K562 (cell line): Measurements from ENCODE around the gene SEC31A. TPM values are rescaled to one million over a fixed set of nuclear protein-coding genes. Genes with fewer than 3 reads are reported as not detected.

Experiments used
- AFF1 ChIP-seq, 2 experiments: fragments of 450-650 bp; IDR thresholded peaks; 2 replicates each; pipeline ENCODE4 v1.6.1; 2018; ENCODE audit warnings: mild to moderate bottlenecking in 2 of 2, low read depth in 1 of 2; ENCODE audit not compliant: partially characterized antibody in 2 of 2
- CHD1 ChIP-seq: fragments of 200-600 bp; sonication (generic); IDR thresholded peaks from one replicate; pipeline ENCODE4 v1.6.1; 2012; ENCODE audit warnings: mild to moderate bottlenecking, moderate library complexity, low read length, inconsistent platforms
- CTCF ChIP-seq, 3 experiments: IDR thresholded peaks in 2 of 3; conservative IDR thresholded peaks in 1 of 3; 2 replicates each; pipeline ENCODE4 v1.5.1; 2011 to 2012; ENCODE audit warnings: low read length in 3 of 3, mild to moderate bottlenecking in 3 of 3, control low read depth in 2 of 3, improper control_type of control experiment in 1 of 3, inconsistent platforms in 1 of 3, low read depth in 1 of 3, mixed read lengths in 1 of 3, moderate library complexity in 1 of 3; ENCODE audit not compliant: insufficient read depth in 2 of 3
- NCOA1 ChIP-seq: fragments of 450-650 bp; IDR thresholded peaks from 2 replicates; pipeline ENCODE4 v1.6.1; 2016; ENCODE audit warnings: low read depth
- PHF20 ChIP-seq: fragments of 450-650 bp; IDR thresholded peaks from 2 replicates; pipeline ENCODE4 v1.6.1; 2018; ENCODE audit not compliant: partially characterized antibody
- TRIM25 ChIP-seq: fragments of 450-650 bp; IDR thresholded peaks from 2 replicates; pipeline ENCODE4 v1.7.0; 2016; ENCODE audit warnings: borderline replicate concordance
- ZBTB33 ChIP-seq: sonication (generic); formaldehyde crosslinking; IDR thresholded peaks from 2 replicates; pipeline ENCODE4 v1.8.1; 2023; ENCODE audit warnings: mild to moderate bottlenecking, missing genetic modification reagents
- ZNF407 ChIP-seq: fragments of 450-650 bp; IDR thresholded peaks from 2 replicates; pipeline ENCODE4 v1.6.1; 2016; ENCODE audit warnings: low read depth
- polyA plus RNA-seq, 8 experiments: library from polyadenylated mRNA; depleted of rRNA in 4 of 8; stranded (reverse) in 5 of 8; unstranded in 3 of 8; fragments of >200 nt; fragmentation: Nextera tagmentation in 2 of 8; fragmentation: Illumina TruSeq in 1 of 8; extraction: Ambion mirVana in 2 of 8; extraction: Trizol in 1 of 8; gene quantifications; 2 replicates each; pipeline versions ENCODE4 v1.2.1 to v1.2.3, GENCODE V29; 2011 to 2014; ENCODE audit warnings: inconsistent platforms in 1 of 8, missing spikeins in 1 of 8
- total RNA-seq, 7 experiments: library from RNA; depleted of rRNA in 6 of 7; stranded (reverse); fragments of >200 nt in 6 of 7; fragmentation: Illumina TruSeq in 2 of 7; extraction: Trizol in 2 of 7; gene quantifications; 2 replicates each; pipeline versions ENCODE4 v1.2.1 to v1.2.3, GENCODE V29; 2011 to 2021; ENCODE audit warnings: low replicate concordance in 1 of 7

The SEC31A gene
- total and polyA plus RNA-seq, 9 of the 15 experiments (the other 6 are each of a cell fraction or from before 2014, with no cell fraction given), result 78.9 to 241 (median 173) TPM

- TF ChIP-seq ZBTB33 (CRISPR knock-in tag) (no peak), CHD1 (peak; percentile 76), CTCF (IDR thresholded peaks at IDR 0.05 in 2 of 3, conservative IDR thresholded peaks at IDR 0.05 in 1 of 3; ENCODE audit: insufficient read depth in 2 of 3, low read depth in 1 of 3, low read length in 3 of 3) (no peak), NCOA1 (0 out of 2 replicates have a peak, but pooled peaks have one; percentile 35), ZNF407 (peak; percentile 43; the same call in 1 of the 2 replicates), AFF1 (IDR thresholded peaks at IDR 0.05; ENCODE audit: low read depth in 1 of 2, partially characterized antibody in 2 of 2) (peak in 1 of 2 experiments; percentile 80), TRIM25 (peak; percentile 74; the same call in 1 of the 2 replicates), PHF20 (peak; percentile 61)
These were observed 9.1 kb upstream of the SEC31A start (continued) for GRCh38 chr4:82900066-82900410.
